Keratinocyte (primary cell): Measurements from ENCODE around the gene ENTPD2. TPM values are rescaled to one million over a fixed set of nuclear protein-coding genes. Genes with fewer than 3 reads are reported as not detected.

ENCODE experiments used
- DNase-seq: peaks from one replicate; pipeline ENCODE4 v3.0.0-alpha.2; 2011; ENCODE audit warnings: low read depth, missing footprints, low spot score
- FAIRE-seq: peaks from 2 replicates; lab custom pipeline; 2011; peaks lifted over from hg19 to GRCh38; lab: Jason Lieb, UNC
- H2AFZ ChIP-seq: 2 replicates; pipeline ENCODE4 v1.6.0; 2012; ENCODE audit warnings: low read length, control low read depth, inconsistent platforms; ENCODE audit not compliant: control insufficient read depth
- H3K27ac ChIP-seq: 2 replicates; pipeline ENCODE4 v1.5.1; 2011; ENCODE audit warnings: low read length; ENCODE audit not compliant: control insufficient read depth, insufficient read depth
- H3K27me3 ChIP-seq: 3 replicates; pipeline ENCODE4 v1.6.0; 2011; ENCODE audit warnings: low read length; ENCODE audit not compliant: control insufficient read depth, insufficient read depth; ENCODE audit errors: extremely low read depth
- H3K36me3 ChIP-seq, 2 experiments: 2 replicates in 1 of 2; 3 replicates in 1 of 2; pipeline ENCODE4 v1.5.1; 2011; ENCODE audit warnings: low read length in 2 of 2, mild to moderate bottlenecking in 1 of 2; ENCODE audit not compliant: control insufficient read depth in 2 of 2, insufficient read depth in 2 of 2; ENCODE audit errors: extremely low read depth in 1 of 2
- H3K4me1 ChIP-seq: 3 replicates; pipeline ENCODE4 v1.5.1; 2011; ENCODE audit warnings: low read length; ENCODE audit not compliant: control insufficient read depth, insufficient read depth; ENCODE audit errors: extremely low read depth
- H3K4me2 ChIP-seq: 3 replicates; pipeline ENCODE4 v1.6.0; 2011; ENCODE audit warnings: low read depth, low read length; ENCODE audit not compliant: control insufficient read depth, insufficient read depth; ENCODE audit errors: extremely low read depth
- H3K4me3 ChIP-seq, 3 experiments: fragments of 200-600 bp in 1 of 3; sonication (generic) in 1 of 3; 2 replicates in 2 of 3; 3 replicates in 1 of 3; pipeline ENCODE4 v1.5.1; 2011 to 2016; ENCODE audit warnings: low read length in 3 of 3, mild to moderate bottlenecking in 3 of 3, control low read depth in 2 of 3, inconsistent platforms in 1 of 3, low read depth in 1 of 3, mixed read lengths in 1 of 3, mixed run types in 1 of 3, moderate library complexity in 1 of 3; ENCODE audit not compliant: control insufficient read depth in 2 of 3, insufficient read depth in 2 of 3; ENCODE audit errors: extremely low read depth in 1 of 3
- H3K79me2 ChIP-seq: 2 replicates; pipeline ENCODE4 v1.6.0; 2012; ENCODE audit warnings: low read length; ENCODE audit not compliant: control insufficient read depth, insufficient read depth
- H3K9ac ChIP-seq: 3 replicates; pipeline ENCODE4 v1.6.0; 2011; ENCODE audit warnings: low read length; ENCODE audit not compliant: control insufficient read depth, insufficient read depth; ENCODE audit errors: extremely low read depth
- H3K9me1 ChIP-seq: 3 replicates; pipeline ENCODE4 v1.6.0; 2011; ENCODE audit warnings: low read length; ENCODE audit not compliant: control insufficient read depth, insufficient read depth; ENCODE audit errors: extremely low read depth
- H3K9me3 ChIP-seq: 2 replicates; pipeline ENCODE4 v1.5.1; 2012; ENCODE audit warnings: low read depth, low read length; ENCODE audit not compliant: control insufficient read depth
- H4K20me1 ChIP-seq: 3 replicates; pipeline ENCODE4 v1.6.0; 2011; ENCODE audit warnings: low read length; ENCODE audit not compliant: control insufficient read depth, insufficient read depth; ENCODE audit errors: extremely low read depth
- CTCF ChIP-seq, 3 experiments: IDR thresholded peaks in 1 of 3; conservative IDR thresholded peaks in 1 of 3; optimal IDR thresholded peaks in 1 of 3; 2 replicates in 2 of 3; 3 replicates in 1 of 3; pipeline versions ENCODE3 to v1.5.1; 2011; ENCODE audit warnings: low read length in 3 of 3, mild to moderate bottlenecking in 3 of 3, moderate library complexity in 2 of 3, control low read depth in 1 of 3, inconsistent platforms in 1 of 3; ENCODE audit not compliant: insufficient read depth in 2 of 3; ENCODE audit errors: extremely low read depth in 1 of 3
- EZH2 ChIP-seq: IDR thresholded peaks from one replicate; pipeline ENCODE4 v1.6.1; 2012; ENCODE audit warnings: inconsistent platforms, mild to moderate bottlenecking, low read length, moderate library complexity
- dilution Hi-C: fragments of 300-500 bp; cut with MboI; formaldehyde crosslinking; loops from one replicate; pipeline ENCODE4 v1.7.0; 2020; ENCODE audit warnings: low sequenced_read_pairs; ENCODE audit not compliant: extremely low pct_ligation_motif_present
- polyA plus RNA-seq, 5 experiments: library from polyadenylated mRNA; depleted of rRNA in 3 of 5; stranded (reverse) in 3 of 5; stranded (forward) in 1 of 5; unstranded in 1 of 5; fragments of >200 nt; gene quantifications; 1 replicate in 1 of 5; 2 replicates in 3 of 5; 3 replicates in 1 of 5; pipeline versions ENCODE4 v1.2.1 to v1.2.3, GENCODE V29; 2011 to 2012; ENCODE audit warnings: missing spikeins in 2 of 5, low read depth in 1 of 5, low replicate concordance in 1 of 5

ENTPD2 gene
- polyA plus RNA-seq, 1 donor (not counting 4 experiments of a cell fraction or from before 2014, with no cell fraction given), result 0.52 TPM

GRCh38 chr9:137050570-137050969, 3.3 kb downstream of the ENTPD2 start:
- DNase-seq (no peak), FAIRE-seq (no peak)
- no peaks in the 10 kb centered on the region for H3K9me3 ChIP-seq
- no peaks in the 10 kb centered on the region for H3K36me3 ChIP-seq
- TF ChIP-seq EZH2, result no peak
- no peak for TF ChIP-seq CTCF (optimal IDR thresholded peaks at IDR 0.05 in 1 of 3, IDR thresholded peaks at IDR 0.05 in 1 of 3, conservative IDR thresholded peaks at IDR 0.05 in 1 of 3; ENCODE audit: extremely low read depth in 1 of 3, insufficient read depth in 2 of 3, low read length in 3 of 3)
- H3K27ac ChIP-seq, result no peak overlapping the region
- no peak overlapping the region for H3K4me3 ChIP-seq
- H3K9ac ChIP-seq, result no peak overlapping the region
- H3K4me1 ChIP-seq, result peaks cover 3% of the 10 kb centered on the region
- no peak overlapping the region for H3K4me2 ChIP-seq
- H3K27me3 ChIP-seq, result peaks cover 11% of the 10 kb centered on the region
- no peaks in the 10 kb centered on the region for H3K79me2 ChIP-seq
- dilution Hi-C loops, result no loop called here
- H3K9me1 ChIP-seq, result no peaks in the 10 kb centered on the region
- no peak overlapping the region for H2AFZ ChIP-seq
- H4K20me1 ChIP-seq, result peaks cover 7% of the 10 kb centered on the region

GRCh38 chr9:137049544-137050449, 4.1 kb downstream of the ENTPD2 start:
- dilution Hi-C loops, result no loop called here
- Histone ChIP-seq H2AFZ (no peak overlapping the region), H3K79me2 (no peaks in the 10 kb centered on the region), H3K27me3 (peaks cover 18% of the 10 kb centered on the region), H3K9me1 (no peaks in the 10 kb centered on the region), H3K4me1 (peaks cover 6% of the 10 kb centered on the region), H3K27ac (no peak overlapping the region), H3K36me3 (no peaks in the 10 kb centered on the region), H3K4me2 (no peak overlapping the region), H3K9me3 (no peaks in the 10 kb centered on the region), H3K4me3 (no peak overlapping the region), H4K20me1 (peaks cover 9% of the 10 kb centered on the region), H3K9ac (no peak overlapping the region)
- peak; percentile 66 for FAIRE-seq
- DNase-seq, result no peak
- TF ChIP-seq EZH2 (no peak), CTCF (optimal IDR thresholded peaks at IDR 0.05 in 1 of 3, IDR thresholded peaks at IDR 0.05 in 1 of 3, conservative IDR thresholded peaks at IDR 0.05 in 1 of 3; ENCODE audit: extremely low read depth in 1 of 3, insufficient read depth in 2 of 3, low read length in 3 of 3) (peak; percentile 25 to 74 (median 68))
